MM.1S (cell line): Measurements from ENCODE around the gene ANKRD31.
"Not testable (repeated sequence)": the region's sequence is repeated elsewhere in the genome, so short reads cannot be mapped to it uniquely, and the experiment has no call there.

Source experiments
- DNase-seq: peaks from one replicate; pipeline ENCODE4 v3.0.0-alpha.2; 2015
- H2AFZ ChIP-seq: fragments of 300-600 bp; sonication (generic); 2 replicates; pipeline ENCODE4 v1.6.0; 2016; ENCODE audit warnings: antibody characterized with exemption, low read length
- H3F3A ChIP-seq: fragments of 300-600 bp; sonication (generic); 2 replicates; pipeline ENCODE4 v1.6.1; 2016; ENCODE audit warnings: mild to moderate bottlenecking, antibody characterized with exemption, low read length, moderate library complexity, mixed read lengths; ENCODE audit not compliant: insufficient read depth
- H3K27ac ChIP-seq: fragments of 300-600 bp; sonication (generic); 2 replicates; pipeline ENCODE4 v1.5.1; 2016; ENCODE audit warnings: mild to moderate bottlenecking, low read length
- H3K27me3 ChIP-seq: fragments of 300-600 bp; sonication (generic); replicated peaks from 2 replicates; pipeline ENCODE4 v1.6.0; 2016; ENCODE audit warnings: low read length; ENCODE audit not compliant: insufficient read depth
- H3K36me3 ChIP-seq: fragments of 300-600 bp; sonication (generic); replicated peaks from 2 replicates; pipeline ENCODE4 v1.6.1; 2016; ENCODE audit warnings: mild to moderate bottlenecking, low read length, mixed read lengths; ENCODE audit not compliant: insufficient read depth
- H3K4me1 ChIP-seq: fragments of 300-600 bp; sonication (generic); 2 replicates; pipeline ENCODE4 v1.6.1; 2016; ENCODE audit warnings: low read length, mixed read lengths
- H3K4me2 ChIP-seq: fragments of 300-600 bp; sonication (generic); 2 replicates; pipeline ENCODE4 v1.6.0; 2016; ENCODE audit warnings: low read depth, low read length
- H3K4me3 ChIP-seq: fragments of 300-600 bp; sonication (generic); 2 replicates; pipeline ENCODE4 v1.5.1; 2016; ENCODE audit warnings: low read length, mixed read lengths
- H3K79me2 ChIP-seq: fragments of 300-600 bp; sonication (generic); 2 replicates; pipeline ENCODE4 v1.6.1; 2016; ENCODE audit warnings: mixed run types, low read length, mixed read lengths
- H3K9ac ChIP-seq: fragments of 300-600 bp; sonication (generic); 2 replicates; pipeline ENCODE4 v1.6.1; 2016; ENCODE audit warnings: low read length, mixed read lengths
- H3K9me2 ChIP-seq: fragments of 300-600 bp; sonication (generic); replicated peaks from 2 replicates; pipeline ENCODE4 v1.6.1; 2016; ENCODE audit warnings: mild to moderate bottlenecking, low read length, mixed read lengths; ENCODE audit not compliant: insufficient read depth
- H3K9me3 ChIP-seq: fragments of 300-600 bp; sonication (generic); replicated peaks from 2 replicates; pipeline ENCODE4 v1.6.1; 2016; ENCODE audit warnings: mild to moderate bottlenecking, low read length, mixed read lengths; ENCODE audit not compliant: insufficient read depth
- H4K20me1 ChIP-seq: fragments of 300-600 bp; sonication (generic); 2 replicates; pipeline ENCODE4 v1.6.1; 2016; ENCODE audit warnings: mild to moderate bottlenecking, low read length, moderate library complexity, mixed read lengths; ENCODE audit not compliant: insufficient read depth
- CTCF ChIP-seq: fragments of 300-600 bp; sonication (generic); IDR thresholded peaks from 2 replicates; pipeline ENCODE4 v1.5.1; 2016; ENCODE audit warnings: antibody characterized with exemption, low read length, mixed read lengths
- EZH2 ChIP-seq: fragments of 300-600 bp; sonication (generic); optimal IDR thresholded peaks from 2 replicates; pipeline ENCODE3; 2017; ENCODE audit warnings: low read depth, mild to moderate bottlenecking, antibody characterized with exemption, low read length, mixed read lengths
- EZH2phosphoT487 ChIP-seq: fragments of 300-600 bp; sonication (generic); IDR thresholded peaks from 2 replicates; pipeline ENCODE4 v1.6.1; 2018; ENCODE audit warnings: antibody characterized with exemption, low read length

Gene ANKRD31

GRCh38 chr5:75234251-75234650 is 2.4 kb downstream of the ANKRD31 start:
- H3K36me3 ChIP-seq = no peaks in the 10 kb centered on the region
- H3K4me3 ChIP-seq = no peak overlapping the region
- DNase-seq = no peak
- H3K79me2 ChIP-seq = no peaks in the 10 kb centered on the region
- 0 out of 2 replicates have a peak, but pooled peaks cover 4% of the 10 kb centered on the region for H3K4me1 ChIP-seq
- no peaks in the 10 kb centered on the region for H3K9me3 ChIP-seq
- no peak overlapping the region for H3K4me2 ChIP-seq
- H3K9ac ChIP-seq = no peak overlapping the region
- no peaks in the 10 kb centered on the region for H3F3A ChIP-seq
- no peak for TF ChIP-seq CTCF
- no peak for TF ChIP-seq EZH2phosphoT487
- H2AFZ ChIP-seq = no peak overlapping the region
- H3K9me2 ChIP-seq = no peaks in the 10 kb centered on the region
- no peak overlapping the region for H3K27ac ChIP-seq
- no peaks in the 10 kb centered on the region for H4K20me1 ChIP-seq
- H3K27me3 ChIP-seq = no peaks in the 10 kb centered on the region

- no peaks in the 10 kb centered on the region for H3K36me3 ChIP-seq
- no peak overlapping the region for H3K27ac ChIP-seq
- H3K79me2 ChIP-seq = no peaks in the 10 kb centered on the region
- H3K4me3 ChIP-seq = no peak overlapping the region
- TF ChIP-seq EZH2 = no peak
- no peak for TF ChIP-seq EZH2phosphoT487
- no peak for TF ChIP-seq CTCF
- no peak overlapping the region for H3K4me2 ChIP-seq
- H3K27me3 ChIP-seq = no peaks in the 10 kb centered on the region
- H3K4me1 ChIP-seq = no peaks in the 10 kb centered on the region
- DNase-seq = no peak
- H2AFZ ChIP-seq = no peak overlapping the region
- no peaks in the 10 kb centered on the region for H3F3A ChIP-seq
- no peaks in the 10 kb centered on the region for H3K9me3 ChIP-seq
- H3K9ac ChIP-seq = no peak overlapping the region
- no peaks in the 10 kb centered on the region for H3K9me2 ChIP-seq
- no peaks in the 10 kb centered on the region for H4K20me1 ChIP-seq
Observed at GRCh38 chr5:75226916-75227315, 9.8 kb downstream of the ANKRD31 start.

GRCh38 chr5:75225506-75225905 is 11.2 kb downstream of the ANKRD31 start:
- no peak overlapping the region for H2AFZ ChIP-seq
- TF ChIP-seq EZH2 (no peak), EZH2phosphoT487 (no peak), CTCF (no peak)
- H3K36me3 ChIP-seq = no peaks in the 10 kb centered on the region
- no peak overlapping the region for H3K4me2 ChIP-seq
- H3F3A ChIP-seq = no peaks in the 10 kb centered on the region
- H3K27me3 ChIP-seq = no peaks in the 10 kb centered on the region
- no peaks in the 10 kb centered on the region for H3K9me2 ChIP-seq
- no peaks in the 10 kb centered on the region for H3K4me1 ChIP-seq
- H4K20me1 ChIP-seq = no peaks in the 10 kb centered on the region
- no peak overlapping the region for H3K27ac ChIP-seq
- no peak overlapping the region for H3K9ac ChIP-seq
- H3K9me3 ChIP-seq = no peaks in the 10 kb centered on the region
- H3K79me2 ChIP-seq = no peaks in the 10 kb centered on the region
- DNase-seq = no peak
- no peak overlapping the region for H3K4me3 ChIP-seq

- H3K9me3 ChIP-seq, H3K27ac ChIP-seq, H3K4me2 ChIP-seq, H3K4me1 ChIP-seq, H3F3A ChIP-seq, H3K4me3 ChIP-seq, H3K9me2 ChIP-seq, H3K9ac ChIP-seq, H4K20me1 ChIP-seq, H3K27me3 ChIP-seq, DNase-seq, H3K79me2 ChIP-seq, H2AFZ ChIP-seq, H3K36me3 ChIP-seq: not testable (repeated sequence)
Observed at GRCh38 chr5:75220787-75221186, 15.9 kb downstream of the ANKRD31 start.
